Neural cell (in vitro differentiated cells): Measurements from ENCODE around the gene FBRSL1. TPM values are rescaled to one million over a fixed set of nuclear protein-coding genes. Genes with fewer than 3 reads are reported as not detected.

Source experiments
- H2AFZ ChIP-seq: fragments of 200-600, 300-800 bp; sonication (generic), shearing (Covaris generic); 2 replicates; pipeline ENCODE4 v1.6.0; 2014; ENCODE audit warnings: low read depth, mild to moderate bottlenecking, antibody characterized with exemption, low read length, moderate library complexity
- H3F3A ChIP-seq: fragments of 200-600 bp; shearing (Covaris generic); 2 replicates; pipeline ENCODE4 v1.6.1; 2016; ENCODE audit warnings: mild to moderate bottlenecking, moderate library complexity, mixed read lengths, antibody characterized with exemption, low read length; ENCODE audit not compliant: insufficient read depth, poor library complexity, severe bottlenecking
- H3K27ac ChIP-seq: fragments of 200-600, 300-800 bp; sonication (generic), shearing (Covaris generic); 2 replicates; pipeline ENCODE4 v1.5.1; 2014; ENCODE audit warnings: mild to moderate bottlenecking, low read length, moderate library complexity
- H3K27me3 ChIP-seq: fragments of 300-800, 200-600 bp; sonication (generic), shearing (Covaris generic); 2 replicates; pipeline ENCODE4 v1.6.0; 2014; ENCODE audit warnings: mild to moderate bottlenecking, low read depth, low read length, moderate library complexity; ENCODE audit not compliant: insufficient read depth
- H3K36me3 ChIP-seq: fragments of 300-800, 200-600 bp; sonication (generic), shearing (Covaris generic); 2 replicates; pipeline ENCODE4 v1.5.1; 2014; ENCODE audit warnings: mild to moderate bottlenecking, antibody characterized with exemption, low read length, moderate library complexity; ENCODE audit not compliant: insufficient read depth
- H3K4me2 ChIP-seq: fragments of 300-800, 200-600 bp; sonication (generic), shearing (Covaris generic); 2 replicates; pipeline ENCODE4 v1.6.0; 2014; ENCODE audit warnings: mild to moderate bottlenecking, low read length
- H3K4me3 ChIP-seq: fragments of 300-800, 200-600 bp; sonication (generic), shearing (Covaris generic); 2 replicates; pipeline ENCODE4 v1.5.1; 2014; ENCODE audit warnings: mild to moderate bottlenecking, low read length, moderate library complexity
- H3K79me2 ChIP-seq: fragments of 200-600 bp; shearing (Covaris generic); replicated peaks from 2 replicates; pipeline ENCODE4 v1.6.0; 2014; ENCODE audit warnings: mild to moderate bottlenecking, low read length, moderate library complexity; ENCODE audit not compliant: insufficient read depth
- H3K9ac ChIP-seq: fragments of 300-800, 200-600 bp; sonication (generic), shearing (Covaris generic); 2 replicates; pipeline ENCODE4 v1.6.1; 2016; ENCODE audit warnings: mild to moderate bottlenecking, low read length, mixed read lengths
- H3K9me2 ChIP-seq: fragments of 200-600 bp; shearing (Covaris generic); 2 replicates; pipeline ENCODE4 v1.6.1; 2016; ENCODE audit warnings: mild to moderate bottlenecking, low read length, mixed read lengths; ENCODE audit not compliant: insufficient read depth
- H3K9me3 ChIP-seq: fragments of 200-600, 300-800 bp; sonication (generic), shearing (Covaris generic); 2 replicates; pipeline ENCODE4 v1.6.1; 2016; ENCODE audit warnings: mild to moderate bottlenecking, mixed run types, low read length, moderate library complexity, mixed read lengths
- H4K20me1 ChIP-seq: fragments of 200-600 bp; shearing (Covaris generic); 2 replicates; pipeline ENCODE4 v1.6.1; 2016; ENCODE audit warnings: mild to moderate bottlenecking, mixed run types; ENCODE audit not compliant: insufficient read depth
- CTCF ChIP-seq: fragments of 450-650 bp; IDR thresholded peaks from 2 replicates; pipeline ENCODE4 v1.5.1; 2014; ENCODE audit warnings: antibody characterized with exemption, mild to moderate bottlenecking, moderate library complexity; ENCODE audit not compliant: poor library complexity, severe bottlenecking
- EP300 ChIP-seq: fragments of 450-650 bp; conservative IDR thresholded peaks from 2 replicates; pipeline ENCODE4 v1.6.1; 2014; ENCODE audit warnings: antibody characterized with exemption, mild to moderate bottlenecking, moderate library complexity; ENCODE audit not compliant: poor library complexity, severe bottlenecking
- EZH2 ChIP-seq: fragments of 200-600, 300-800 bp; shearing (Covaris generic), sonication (generic); IDR thresholded peaks from 2 replicates; pipeline ENCODE4 v1.6.1; 2014; ENCODE audit warnings: antibody characterized with exemption, low read length, borderline replicate concordance, mild to moderate bottlenecking; ENCODE audit not compliant: insufficient read depth, poor library complexity, severe bottlenecking
- MXI1 ChIP-seq: fragments of 450-650 bp; conservative IDR thresholded peaks from 2 replicates; pipeline ENCODE4 v1.6.1; 2014; ENCODE audit warnings: antibody characterized with exemption, mild to moderate bottlenecking; ENCODE audit not compliant: poor library complexity, severe bottlenecking
- POLR2AphosphoS5 ChIP-seq: IDR thresholded peaks from 2 replicates; pipeline ENCODE4 v1.6.1; 2012
- RAD21 ChIP-seq: fragments of 450-650 bp; conservative IDR thresholded peaks from 2 replicates; pipeline ENCODE4 v1.6.1; 2014; ENCODE audit warnings: antibody characterized with exemption, mild to moderate bottlenecking, moderate library complexity
- REST ChIP-seq: IDR thresholded peaks from 2 replicates; pipeline ENCODE4 v1.6.1; 2012; ENCODE audit warnings: borderline replicate concordance
- SMC3 ChIP-seq: fragments of 450-650 bp; conservative IDR thresholded peaks from 2 replicates; pipeline ENCODE4 v1.6.1; 2014; ENCODE audit warnings: antibody characterized with exemption, mild to moderate bottlenecking, moderate library complexity; ENCODE audit not compliant: poor library complexity
- TAF1 ChIP-seq: IDR thresholded peaks from 2 replicates; pipeline ENCODE4 v1.6.1; 2012; ENCODE audit warnings: low read depth
- polyA plus RNA-seq: library from polyadenylated mRNA; depleted of rRNA; stranded (reverse); fragments of >200 nt; gene quantifications from 2 replicates; pipeline ENCODE4 v1.2.3, GENCODE V29; 2014

Gene FBRSL1
- polyA plus RNA-seq, 1 donor from 2014 or later: 11.9 TPM

- Histone ChIP-seq H3F3A (no peaks in the 10 kb centered on the region), H3K9me3 (no peaks in the 10 kb centered on the region), H3K9ac (no peak overlapping the region), H3K79me2 (peaks cover 58% of the 10 kb centered on the region), H3K27me3 (no peaks in the 10 kb centered on the region), H4K20me1 (no peaks in the 10 kb centered on the region), H3K9me2 (no peaks in the 10 kb centered on the region), H3K4me2 (no peak overlapping the region), H3K4me3 (no peak overlapping the region), H3K36me3 (no peaks in the 10 kb centered on the region), H3K27ac (no peak overlapping the region), H2AFZ (no peak overlapping the region)
- TF ChIP-seq MXI1 (no peak), REST (no peak), TAF1 (no peak), EP300 (no peak), EZH2 (no peak)
Measured at GRCh38 chr12:132500856-132501180, 10.9 kb downstream of the FBRSL1 start.

GRCh38 chr12:132501204-132501940 lies 11.4 kb downstream of the FBRSL1 start:
- no peak overlapping the region for H3K4me2 ChIP-seq
- H3F3A ChIP-seq: no peaks in the 10 kb centered on the region
- H3K4me3 ChIP-seq: no peak overlapping the region
- no peaks in the 10 kb centered on the region for H3K9me2 ChIP-seq
- TF ChIP-seq TAF1 (no peak), CTCF (no peak), EZH2 (no peak), POLR2AphosphoS5 (no peak), EP300 (no peak), SMC3 (no peak), REST (no peak), RAD21 (no peak), MXI1 (no peak)
- H3K27me3 ChIP-seq: no peaks in the 10 kb centered on the region
- peaks cover 1% of the 10 kb centered on the region for H4K20me1 ChIP-seq
- H3K36me3 ChIP-seq: no peaks in the 10 kb centered on the region
- H2AFZ ChIP-seq: no peak overlapping the region
- no peaks in the 10 kb centered on the region for H3K9me3 ChIP-seq
- no peak overlapping the region for H3K27ac ChIP-seq
- H3K79me2 ChIP-seq: peaks cover 55% of the 10 kb centered on the region
- no peak overlapping the region for H3K9ac ChIP-seq
